ENCODE results near the gene SYNDIG1L. TPM values are rescaled to one million over a fixed set of nuclear protein-coding genes. Genes with fewer than 3 reads are reported as not detected.

The SYNDIG1L gene
- total and polyA plus RNA-seq, 2 donors (not counting 3 experiments of a cell fraction or from before 2014, with no cell fraction given), result not detected

DNA sequence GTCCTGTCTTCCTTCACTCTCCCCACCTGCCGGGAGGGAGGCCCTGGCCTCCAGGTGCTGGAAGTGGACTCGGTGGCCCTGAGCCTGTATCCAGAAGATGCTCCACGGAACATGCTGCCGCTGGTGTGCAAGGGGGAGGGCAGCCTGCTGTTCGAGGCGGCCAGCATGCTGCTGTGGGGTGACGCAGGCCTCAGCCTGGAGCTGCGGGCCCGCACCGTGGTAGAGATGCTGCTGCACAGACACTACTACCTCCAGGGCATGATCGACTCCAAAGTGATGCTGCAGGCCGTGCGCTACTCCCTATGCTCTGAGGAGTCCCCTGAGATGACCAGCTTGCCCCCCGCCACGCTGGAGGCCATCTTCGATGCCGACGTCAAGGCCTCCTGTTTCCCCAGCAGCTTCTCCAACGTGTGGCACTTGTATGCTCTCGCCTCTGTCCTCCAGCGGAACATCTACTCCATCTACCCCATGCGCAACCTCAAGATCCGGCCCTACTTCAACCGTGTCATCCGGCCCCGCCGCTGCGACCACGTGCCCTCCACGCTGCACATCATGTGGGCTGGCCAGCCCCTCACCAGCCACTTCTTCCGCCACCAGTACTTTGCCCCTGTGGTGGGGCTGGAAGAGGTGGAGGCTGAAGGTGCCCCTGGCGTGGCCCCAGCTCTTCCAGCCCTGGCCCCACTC lies 69.0 kb downstream of the SYNDIG1L start:
- dilution Hi-C loops (cut with MboI; ENCODE audit: extremely low pct_ligation_motif_present, low sequenced_read_pairs) (no loop called here), intact Hi-C loops (cut with micrococcal nuclease) (no loop called here)
- Histone ChIP-seq H4K20me1 (replicated peaks; ENCODE audit: control insufficient read depth, extremely low read depth, insufficient read depth, low read length) (no peaks in the 10 kb centered on the region), H3K9me3 (replicated peaks; ENCODE audit: control insufficient read depth, insufficient read depth, low read length) (no peaks in the 10 kb centered on the region), H3K9ac (replicated peaks; ENCODE audit: extremely low read depth, insufficient read depth, low read length) (no peak overlapping the region), H3K4me3 (replicated peaks in 1 of 3; ENCODE audit: insufficient read depth in 1 of 3, low read depth in 1 of 3, low read length in 3 of 3) (no peak overlapping the region), H2AFZ (ENCODE audit: low read depth, low read length) (no peak overlapping the region), H3K27ac (ENCODE audit: insufficient read depth, low read depth, low read length) (no peak overlapping the region), H3K4me1 (ENCODE audit: control insufficient read depth, extremely low read depth, insufficient read depth, low read length) (no peaks in the 10 kb centered on the region), H3K4me2 (ENCODE audit: insufficient read depth, low read length) (no peak overlapping the region), H3K79me2 (ENCODE audit: control insufficient read depth, insufficient read depth, low read length) (no peaks in the 10 kb centered on the region), H3K9me1 (replicated peaks; ENCODE audit: control insufficient read depth, extremely low read depth, insufficient read depth, low read length) (no peaks in the 10 kb centered on the region), H3K36me3 (ENCODE audit: control insufficient read depth in 2 of 2, extremely low read depth in 1 of 2, insufficient read depth in 2 of 2, low read length in 2 of 2) (no peaks in the 10 kb centered on the region), H3K27me3 (ENCODE audit: control insufficient read depth in 2 of 2, insufficient read depth in 2 of 2, low read length in 2 of 2) (peaks cover 0 to 5% of the 10 kb centered on the region in 2 experiments)
- ChIA-PET POLR2A (no interaction called here), CTCF (interaction anchor here (5.5 kb wide), 1 partner anchor 122 kb away, joined by 52 read pairs; no protein-coding TSS in a partner anchor)
- FAIRE-seq (no peak), DNase-seq (ENCODE audit: low read depth, low spot score) (no peak)
- no TSS peak for BruUV-seq (replicated peaks)
- TF ChIP-seq GATA2 (IDR thresholded peaks at IDR 0.05; ENCODE audit: insufficient read depth, insufficient read length, low read depth, low read length), result no peak
- no peak for TF ChIP-seq POLR2AphosphoS5 (IDR thresholded peaks at IDR 0.05; ENCODE audit: insufficient read depth, low read depth, low read length)
- TF ChIP-seq, protein P1, sequence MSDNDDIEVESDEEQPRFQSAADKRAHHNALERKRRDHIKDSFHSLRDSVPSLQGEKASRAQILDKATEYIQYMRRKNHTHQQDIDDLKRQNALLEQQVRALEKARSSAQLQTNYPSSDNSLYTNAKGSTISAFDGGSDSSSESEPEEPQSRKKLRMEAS (IDR thresholded peaks at IDR 0.05; ENCODE audit: insufficient read depth, insufficient read length), result no peak
- TF ChIP-seq EZH2 (IDR thresholded peaks at IDR 0.05; ENCODE audit: borderline replicate concordance, low read depth, low read length, severe bottlenecking), result no peak
- no peak for TF ChIP-seq FOS (IDR thresholded peaks at IDR 0.05; ENCODE audit: borderline replicate concordance, insufficient read depth, low read length)
- no peak for TF ChIP-seq MYC (IDR thresholded peaks at IDR 0.05; ENCODE audit: low read depth, low read length)
- no peak for TF ChIP-seq POLR2A (IDR thresholded peaks at IDR 0.05; ENCODE audit: low read depth, low read length)
- TF ChIP-seq, protein P2, sequence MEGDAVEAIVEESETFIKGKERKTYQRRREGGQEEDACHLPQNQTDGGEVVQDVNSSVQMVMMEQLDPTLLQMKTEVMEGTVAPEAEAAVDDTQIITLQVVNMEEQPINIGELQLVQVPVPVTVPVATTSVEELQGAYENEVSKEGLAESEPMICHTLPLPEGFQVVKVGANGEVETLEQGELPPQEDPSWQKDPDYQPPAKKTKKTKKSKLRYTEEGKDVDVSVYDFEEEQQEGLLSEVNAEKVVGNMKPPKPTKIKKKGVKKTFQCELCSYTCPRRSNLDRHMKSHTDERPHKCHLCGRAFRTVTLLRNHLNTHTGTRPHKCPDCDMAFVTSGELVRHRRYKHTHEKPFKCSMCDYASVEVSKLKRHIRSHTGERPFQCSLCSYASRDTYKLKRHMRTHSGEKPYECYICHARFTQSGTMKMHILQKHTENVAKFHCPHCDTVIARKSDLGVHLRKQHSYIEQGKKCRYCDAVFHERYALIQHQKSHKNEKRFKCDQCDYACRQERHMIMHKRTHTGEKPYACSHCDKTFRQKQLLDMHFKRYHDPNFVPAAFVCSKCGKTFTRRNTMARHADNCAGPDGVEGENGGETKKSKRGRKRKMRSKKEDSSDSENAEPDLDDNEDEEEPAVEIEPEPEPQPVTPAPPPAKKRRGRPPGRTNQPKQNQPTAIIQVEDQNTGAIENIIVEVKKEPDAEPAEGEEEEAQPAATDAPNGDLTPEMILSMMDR (IDR thresholded peaks at IDR 0.05; ENCODE audit: extremely low read depth in 1 of 2, insufficient read depth in 1 of 2, low read depth in 1 of 2, low read length in 2 of 2), result no peak
- TF ChIP-seq JUN (IDR thresholded peaks at IDR 0.05; ENCODE audit: borderline replicate concordance, insufficient read depth, insufficient read length, low read depth), result no peak

Other genes starting within 250 kb of the SYNDIG1L start
- gene VSX2, start 186.8 kb downstream of the SYNDIG1L start, total RNA-seq, result not detected in 2 replicates
- not detected in 2 replicates for gene VSX2, start 186.8 kb downstream of the SYNDIG1L start, polyA plus RNA-seq
- gene ABCD4, start 123.3 kb downstream of the SYNDIG1L start, total RNA-seq, result 81.6 and 84.2 TPM in 2 replicates
- gene ABCD4, start 123.3 kb downstream of the SYNDIG1L start, polyA plus RNA-seq, result 50.6 and 58.2 TPM in 2 replicates
- gene VRTN, start 77.7 kb downstream of the SYNDIG1L start, total RNA-seq, result not detected in 2 replicates
- 0.02 and 0.03 TPM in 2 replicates for gene VRTN, start 77.7 kb downstream of the SYNDIG1L start, polyA plus RNA-seq
- 203 and 238 TPM in 2 replicates for gene NPC2, start 67.1 kb upstream of the SYNDIG1L start, total RNA-seq
- 405 and 406 TPM in 2 replicates for gene NPC2, start 67.1 kb upstream of the SYNDIG1L start, polyA plus RNA-seq
- 21.7 and 22.6 TPM in 2 replicates for gene ISCA2, start 67.6 kb upstream of the SYNDIG1L start, total RNA-seq
- 25.7 and 29.6 TPM in 2 replicates for gene ISCA2, start 67.6 kb upstream of the SYNDIG1L start, polyA plus RNA-seq
- gene LTBP2, start 186.0 kb upstream of the SYNDIG1L start, total RNA-seq, result 264 and 268 TPM in 2 replicates
- 208 and 209 TPM in 2 replicates for gene LTBP2, start 186.0 kb upstream of the SYNDIG1L start, polyA plus RNA-seq